ENCODE results near the gene USP40.

Gene USP40

GRCh38 chr2:233458826-233459225 is 107.8 kb downstream of the USP40 start:
- DNase-seq (ENCODE audit: low read depth in 3 of 3) = no peak

- no peak for DNase-seq (ENCODE audit: low read depth in 3 of 3)
Observed at GRCh38 chr2:233458031-233458610, 108.5 kb downstream of the USP40 start.

- DNase-seq (ENCODE audit: low read depth in 3 of 3) = no peak
Observed at GRCh38 chr2:233457356-233457755, 109.2 kb downstream of the USP40 start.

DNA sequence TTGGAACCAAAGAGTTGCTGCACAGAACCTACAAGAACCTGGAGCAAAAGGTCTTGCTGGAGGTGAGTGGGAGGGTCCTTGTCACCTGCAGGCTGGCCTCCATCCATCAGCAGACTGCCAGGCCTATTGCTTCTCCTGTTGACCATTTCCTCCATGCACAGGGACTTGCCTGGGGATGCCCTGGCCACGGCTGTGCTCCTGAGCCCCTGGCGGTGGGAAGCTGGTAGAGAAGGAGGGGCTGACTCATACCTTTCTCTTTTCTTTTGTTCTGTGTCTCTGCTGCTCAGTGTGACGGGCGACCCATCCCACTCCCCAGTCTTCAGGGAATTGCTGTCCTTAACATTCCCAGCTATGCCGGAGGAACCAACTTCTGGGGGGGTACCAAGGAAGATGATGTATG is 109.6 kb downstream of the USP40 start:
- no peak for DNase-seq (ENCODE audit: low read depth in 3 of 3)

- DNase-seq (ENCODE audit: low read depth in 3 of 3) = no peak
Observed at GRCh38 chr2:233456111-233456510, 110.5 kb downstream of the USP40 start.

GRCh38 chr2:233455491-233455890 is 111.1 kb downstream of the USP40 start:
- no peak for DNase-seq (ENCODE audit: low read depth in 3 of 3)

GRCh38 chr2:233455006-233455405 is 111.6 kb downstream of the USP40 start:
- no peak for DNase-seq (ENCODE audit: low read depth in 3 of 3)

- DNase-seq (ENCODE audit: low read depth in 3 of 3) = no peak
Observed at GRCh38 chr2:233453916-233454315, 112.7 kb downstream of the USP40 start.

DNA sequence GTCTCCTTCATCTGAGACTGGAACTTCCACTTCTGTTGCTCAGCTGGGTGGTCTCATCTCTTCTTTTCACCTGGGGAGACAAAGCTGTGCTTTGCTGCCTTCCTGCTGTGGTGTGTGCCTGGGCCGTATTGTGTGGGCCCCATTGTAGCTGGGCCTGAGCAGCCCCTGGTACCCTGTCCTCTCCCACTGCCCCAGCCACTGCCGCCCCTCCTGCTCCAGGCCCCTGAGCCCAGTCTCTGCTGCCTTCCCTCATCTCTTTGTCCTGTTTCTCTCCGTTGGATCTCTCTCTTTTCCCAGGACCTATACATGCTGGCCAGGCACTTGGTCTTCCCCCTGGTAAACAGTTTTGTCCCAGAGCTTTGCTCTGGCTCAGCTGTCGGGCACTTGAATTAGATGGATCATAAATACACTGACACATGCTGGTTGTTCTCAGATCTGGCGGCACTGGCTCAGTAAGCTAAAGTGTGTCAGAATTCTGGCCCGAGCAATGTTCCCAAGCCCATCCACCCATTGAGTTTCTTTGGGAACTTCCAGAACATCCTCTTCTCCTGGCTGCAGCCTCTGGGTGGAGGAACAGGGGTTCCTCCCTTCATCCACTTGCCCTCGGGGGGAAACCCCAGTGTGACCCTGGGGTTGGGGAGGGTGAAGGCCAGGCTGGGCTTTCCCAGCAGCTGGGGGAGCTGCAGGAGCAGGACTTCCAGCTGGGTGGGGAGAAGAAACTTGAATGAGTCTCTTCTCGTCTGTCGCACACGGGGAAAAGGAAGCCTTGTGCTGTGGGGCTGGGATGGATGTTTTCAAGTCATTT is 113.3 kb downstream of the USP40 start:
- DNase-seq (ENCODE audit: low read depth in 3 of 3) = no peak

DNA sequence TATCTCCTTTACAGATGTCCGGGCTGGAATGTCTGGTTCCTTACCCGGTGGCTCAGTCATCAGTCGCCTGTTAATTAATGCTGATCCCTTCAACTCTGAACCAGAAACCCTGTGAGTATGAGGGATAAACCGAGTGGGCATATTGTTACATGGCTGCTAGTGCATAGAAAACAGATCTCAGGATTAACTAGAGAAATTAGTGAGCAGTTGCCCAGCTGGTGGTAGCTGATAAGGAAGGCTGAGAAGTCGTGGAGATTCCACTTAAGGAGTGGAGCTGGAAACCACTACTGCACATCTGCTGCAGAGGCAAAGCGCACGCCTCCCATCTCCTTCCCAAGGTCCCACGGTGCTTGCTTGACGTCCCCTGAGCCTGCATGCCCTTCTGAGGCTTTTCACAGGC is 114.6 kb downstream of the USP40 start:
- no peak for DNase-seq (ENCODE audit: low read depth in 3 of 3)

DNA sequence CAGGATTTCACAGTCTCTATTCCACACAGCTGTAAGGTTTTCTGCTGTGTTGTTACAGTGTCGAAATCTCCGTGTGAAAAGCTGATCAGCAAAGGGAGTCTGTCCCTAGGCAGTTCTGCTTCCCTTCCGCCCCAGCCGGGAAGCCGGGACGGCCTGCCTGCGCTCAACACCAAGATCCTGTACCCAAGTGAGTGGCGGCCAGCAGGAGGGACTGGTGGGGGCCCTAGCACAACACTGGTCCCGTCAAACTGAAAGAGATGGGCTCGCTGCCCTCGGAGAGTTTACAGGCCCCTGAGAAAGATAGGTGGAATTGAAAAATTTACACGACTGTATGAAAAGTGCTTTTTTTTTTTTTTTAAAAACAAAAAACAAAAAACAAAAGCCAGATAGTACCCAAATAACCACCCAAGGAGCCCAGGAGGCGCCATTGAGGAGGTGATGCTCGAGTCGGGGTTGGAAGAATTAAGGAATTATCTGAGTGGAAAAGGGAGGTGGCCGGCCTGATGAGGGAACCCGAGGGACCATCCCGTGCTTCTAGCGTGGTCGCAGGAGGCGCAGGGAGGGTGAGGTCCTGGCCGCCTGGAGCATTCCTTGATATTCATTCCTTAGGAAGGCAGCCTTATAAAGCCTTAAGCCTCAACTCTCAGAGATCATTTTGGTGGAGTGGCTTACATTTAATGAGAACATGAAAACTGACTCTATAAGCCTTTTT is 115.6 kb downstream of the USP40 start:
- no peak for DNase-seq (ENCODE audit: low read depth in 3 of 3)

DNA sequence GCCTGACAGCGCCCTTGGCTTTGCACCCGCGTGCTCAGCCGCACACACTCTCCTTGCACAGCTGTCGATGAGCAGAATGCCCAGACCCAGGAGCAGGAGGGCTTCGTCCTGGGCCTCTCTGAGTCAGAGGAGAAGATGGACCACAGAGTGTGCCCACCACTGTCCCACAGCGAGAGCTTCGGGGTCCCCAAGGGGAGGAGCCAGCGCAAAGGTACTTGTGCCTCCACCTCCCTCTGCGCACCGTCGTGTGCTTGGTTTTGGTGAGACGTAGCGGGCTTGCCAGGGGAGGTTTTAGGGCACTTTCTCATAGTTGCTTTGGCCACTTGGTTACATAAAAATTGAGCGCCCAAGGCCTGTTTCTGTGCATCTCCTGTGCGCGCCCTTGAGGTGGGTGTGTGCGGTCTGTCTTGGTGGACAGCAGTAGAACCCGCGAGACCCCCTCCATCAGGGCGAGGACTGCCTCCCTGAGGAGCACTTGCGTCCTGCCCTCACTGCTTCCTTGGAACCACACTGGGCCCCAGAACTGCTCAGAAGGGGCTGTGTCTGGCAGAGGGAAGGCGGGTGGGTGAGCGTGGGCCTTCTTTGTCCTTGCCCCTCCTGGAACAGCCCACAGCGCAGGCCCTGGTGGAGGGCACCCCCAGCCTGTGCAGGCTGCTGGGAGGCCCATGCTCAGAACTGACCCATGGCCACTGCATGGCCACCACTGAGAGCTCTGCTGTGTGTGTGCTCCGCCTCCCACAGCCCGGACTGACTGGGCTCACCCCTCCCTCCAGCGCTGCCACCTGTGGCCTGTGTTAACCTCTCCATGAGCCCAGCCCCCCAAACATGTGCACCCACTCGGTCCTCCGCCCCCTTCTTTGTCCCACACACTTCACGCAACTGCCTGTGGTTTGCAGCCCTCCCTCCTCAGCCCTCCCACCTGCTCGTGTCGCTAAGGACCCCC is 116.4 kb downstream of the USP40 start:
- DNase-seq (ENCODE audit: low read depth in 3 of 3) = no peak

- DNase-seq (ENCODE audit: low read depth in 3 of 3) = no peak
Observed at GRCh38 chr2:233449081-233449901, 117.3 kb downstream of the USP40 start.

- no peak for DNase-seq (ENCODE audit: low read depth in 3 of 3)
Observed at GRCh38 chr2:233448575-233448974, 118.0 kb downstream of the USP40 start.

GRCh38 chr2:233448220-233448559 is 118.4 kb downstream of the USP40 start:
- no peak for DNase-seq (ENCODE audit: low read depth in 3 of 3)

DNA sequence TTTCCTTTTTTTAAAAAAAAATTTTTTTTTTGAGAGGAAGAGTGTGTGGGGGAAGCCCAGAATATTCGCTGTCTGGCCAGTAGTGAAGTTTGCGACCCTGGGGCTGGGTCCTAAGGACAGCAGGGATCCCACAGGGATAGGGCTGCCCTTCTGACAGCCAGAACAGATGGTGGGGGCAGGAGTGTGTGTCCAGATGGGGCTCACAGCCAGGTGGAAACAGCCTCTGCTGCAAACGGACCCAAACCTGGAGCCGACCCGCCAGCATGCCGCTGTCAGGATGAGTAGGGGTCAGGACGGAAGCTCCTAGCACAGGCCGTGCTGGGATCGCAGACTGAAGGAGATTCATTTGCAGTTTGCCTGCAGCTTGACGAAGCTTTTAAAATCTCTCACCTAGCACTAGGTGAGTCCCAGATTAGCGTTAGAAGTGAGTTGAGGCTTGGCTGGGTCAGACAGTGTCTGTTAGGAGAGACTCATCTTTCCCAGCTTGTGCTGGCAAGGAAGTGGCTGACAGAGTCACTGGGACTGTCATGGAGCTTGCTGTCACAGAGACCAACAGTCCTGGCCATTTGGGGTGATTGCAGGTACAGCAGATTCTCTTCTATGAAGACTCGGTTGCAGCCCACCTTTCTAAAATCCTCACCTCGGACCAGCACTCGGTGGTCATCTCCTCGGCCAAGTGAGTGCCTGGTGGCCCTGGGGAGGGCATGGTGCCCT is 118.9 kb downstream of the USP40 start:
- DNase-seq (ENCODE audit: low read depth in 3 of 3) = no peak

GRCh38 chr2:233446606-233447305 is 119.8 kb downstream of the USP40 start:
- DNase-seq (ENCODE audit: low read depth in 3 of 3) = no peak

DNA sequence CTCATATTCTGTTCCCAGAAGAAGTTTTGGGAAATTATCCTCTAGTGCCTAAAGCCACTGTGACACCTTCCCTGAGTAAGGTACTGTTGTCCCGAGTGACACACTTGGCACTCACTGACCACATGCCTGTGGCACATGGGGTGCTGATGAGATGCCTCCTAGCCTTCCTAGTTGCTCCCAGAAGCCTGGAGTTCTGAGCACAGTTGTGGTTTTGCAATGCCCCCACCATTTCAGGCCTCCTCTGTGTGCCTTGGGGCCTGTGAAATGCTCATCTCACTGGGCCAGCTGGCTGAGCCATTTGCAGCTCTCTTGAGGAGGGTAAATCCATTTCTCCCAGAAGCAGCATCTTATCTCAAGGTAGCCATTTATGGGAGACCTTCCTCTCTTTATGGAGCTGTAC is 120.5 kb downstream of the USP40 start:
- no peak for DNase-seq (ENCODE audit: low read depth in 3 of 3)

GRCh38 chr2:233445152-233445830 is 121.3 kb downstream of the USP40 start:
- no peak for DNase-seq (ENCODE audit: low read depth in 3 of 3)
